ENCODE data around the gene FARSA. TPM values are rescaled to one million over a fixed set of nuclear protein-coding genes. Genes with fewer than 3 reads are reported as not detected.
"Not testable (repeated sequence)": the region's sequence is repeated elsewhere in the genome, so short reads cannot be mapped to it uniquely, and the experiment has no call there.

Gene FARSA
- total RNA-seq = 54.5 to 58.4 TPM (median 58.3 TPM) in 3 replicates

GRCh38 chr19:12933287-12934072, at the start of gene FARSA:
TSS of gene FARSA (minus strand) at chr19:12933711. CDS start at chr19:12933696, 15 bp downstream.
- H3K27ac Mint-ChIP-seq = peak within 1 kb of the TSS; percentile 84
- DNase-seq (ENCODE audit: low spot score in 2 of 2, unreplicated experiment in 2 of 2) = peak; percentile 73 to 80
- no peaks in the 10 kb centered on the region for H3K27me3 Mint-ChIP-seq (ENCODE audit: low read depth)
- H3K36me3 Mint-ChIP-seq = peaks cover 5% of the 10 kb centered on the region
- peak within 1 kb of the TSS; percentile 89 for H3K4me3 Mint-ChIP-seq
- no peak for TF ChIP-seq CTCF (IDR thresholded peaks at IDR 0.05; ENCODE audit: unreplicated experiment)
- H3K9me3 Mint-ChIP-seq = no peaks in the 10 kb centered on the region
- peaks cover 23% of the 10 kb centered on the region for H3K4me1 Mint-ChIP-seq

- no peak for DNase-seq (ENCODE audit: low spot score in 2 of 2, unreplicated experiment in 2 of 2)
- no peaks in the 10 kb centered on the region for H3K36me3 Mint-ChIP-seq
- H3K27ac Mint-ChIP-seq = no peak overlapping the region
- no peaks in the 10 kb centered on the region for H3K4me1 Mint-ChIP-seq
- TF ChIP-seq CTCF (IDR thresholded peaks at IDR 0.05; ENCODE audit: unreplicated experiment) = no peak
- H3K4me3 Mint-ChIP-seq = no peak overlapping the region
- H3K9me3 Mint-ChIP-seq = no peaks in the 10 kb centered on the region
- peaks cover 32% of the 10 kb centered on the region for H3K27me3 Mint-ChIP-seq (ENCODE audit: low read depth)
These were observed 49.6 kb upstream of the FARSA start for GRCh38 chr19:12983091-12983490.

- Mint-ChIP-seq H3K27me3 (ENCODE audit: low read depth) (peaks cover 35% of the 10 kb centered on the region), H3K36me3 (no peaks in the 10 kb centered on the region), H3K27ac (no peak overlapping the region), H3K4me1 (no peaks in the 10 kb centered on the region), H3K4me3 (no peak overlapping the region), H3K9me3 (no peaks in the 10 kb centered on the region)
- DNase-seq (ENCODE audit: low spot score in 2 of 2, unreplicated experiment in 2 of 2) = no peak
- no peak for TF ChIP-seq CTCF (IDR thresholded peaks at IDR 0.05; ENCODE audit: unreplicated experiment)
These were observed 49.1 kb upstream of the FARSA start for GRCh38 chr19:12982648-12983047.

- no peaks in the 10 kb centered on the region for H3K36me3 Mint-ChIP-seq
- H3K4me1 Mint-ChIP-seq = no peaks in the 10 kb centered on the region
- H3K27me3 Mint-ChIP-seq (ENCODE audit: low read depth) = peaks cover 15% of the 10 kb centered on the region
- H3K9me3 Mint-ChIP-seq = no peaks in the 10 kb centered on the region
- no peak overlapping the region for H3K4me3 Mint-ChIP-seq
- TF ChIP-seq CTCF (IDR thresholded peaks at IDR 0.05; ENCODE audit: unreplicated experiment) = no peak
- no peak for DNase-seq (ENCODE audit: low spot score in 2 of 2, unreplicated experiment in 2 of 2)
- no peak overlapping the region for H3K27ac Mint-ChIP-seq
These were observed 46.5 kb upstream of the FARSA start for GRCh38 chr19:12979974-12980373.

GRCh38 chr19:12976109-12976508, 42.6 kb upstream of the FARSA start:
- not testable (repeated sequence) for H3K27ac Mint-ChIP-seq; H3K9me3 Mint-ChIP-seq; H3K36me3 Mint-ChIP-seq; H3K4me1 Mint-ChIP-seq; DNase-seq (ENCODE audit: low spot score in 2 of 2, unreplicated experiment in 2 of 2); H3K4me3 Mint-ChIP-seq
- H3K27me3 Mint-ChIP-seq (ENCODE audit: low read depth) = peaks cover 20% of the 10 kb centered on the region

GRCh38 chr19:12975221-12975741, 41.8 kb upstream of the FARSA start:
- Mint-ChIP-seq H3K4me3 (no peak overlapping the region), H3K4me1 (no peaks in the 10 kb centered on the region), H3K9me3 (no peaks in the 10 kb centered on the region), H3K36me3 (no peaks in the 10 kb centered on the region), H3K27ac (no peak overlapping the region), H3K27me3 (ENCODE audit: low read depth) (peaks cover 18% of the 10 kb centered on the region)
- TF ChIP-seq CTCF (IDR thresholded peaks at IDR 0.05; ENCODE audit: unreplicated experiment) = no peak
- DNase-seq (ENCODE audit: low spot score in 2 of 2, unreplicated experiment in 2 of 2) = no peak

Data from mesothelial cell of epicardium (in vitro differentiated cells).